Heart right ventricle (tissue), 16 donors: ENCODE results near the gene SMCO1. TPM values are rescaled to one million over a fixed set of nuclear protein-coding genes. Genes with fewer than 3 reads are reported as not detected.

Experiments used
- ATAC-seq, 8 donors: fragments of 200-7000 bp; cut with Tn5 transposase; one replicate each; pipeline ENCODE4 v1.9.1; 2020; ENCODE audit warnings: mild to moderate bottlenecking in 8 of 8, moderate library complexity in 8 of 8, moderate number of reproducible peaks in 1 of 8
- DNase-seq, 2 donors: peaks; one replicate each; pipeline ENCODE4 v3.0.0-alpha.2; 2020
- H3K27ac ChIP-seq, 10 donors: fragments of 200-600 bp; sonication (generic) in 2 of 10; one replicate each; pipeline versions ENCODE4 v1.5.0 to v1.8.0; 2020 to 2022; ENCODE audit warnings: mild to moderate bottlenecking in 3 of 10
- H3K27me3 ChIP-seq, 7 donors: fragments of 200-600 bp; one replicate each; pipeline ENCODE4 v1.8.0; 2021 to 2022; ENCODE audit warnings: mild to moderate bottlenecking in 2 of 7
- H3K36me3 ChIP-seq, 9 donors: fragments of 200-600 bp; sonication (generic) in 1 of 9; one replicate each; pipeline versions ENCODE4 v1.5.0 to v1.8.0; 2020 to 2022; ENCODE audit warnings: mild to moderate bottlenecking in 2 of 9
- H3K4me1 ChIP-seq, 9 donors: fragments of 200-600 bp; sonication (generic) in 1 of 9; one replicate each; pipeline versions ENCODE4 v1.5.0 to v1.8.0; 2020 to 2022; ENCODE audit warnings: mild to moderate bottlenecking in 4 of 9
- H3K4me3 ChIP-seq, 10 donors: fragments of 200-600 bp; sonication (generic) in 2 of 10; one replicate each; pipeline versions ENCODE4 v1.5.0 to v1.8.0; 2020 to 2022; ENCODE audit warnings: mild to moderate bottlenecking in 7 of 10, moderate library complexity in 2 of 10
- H3K9me3 ChIP-seq, 11 donors: fragments of 200-600 bp in 10 of 11; sonication (generic) in 2 of 11; one replicate each; pipeline versions ENCODE4 v1.5.0 to v1.8.0; 2013 to 2022; ENCODE audit warnings: mild to moderate bottlenecking in 2 of 11, control low read depth in 1 of 11, moderate library complexity in 1 of 11
- CTCF ChIP-seq, 9 donors: fragments of 200-600 bp; sonication (generic) in 2 of 9; IDR thresholded peaks; one replicate each; pipeline versions ENCODE4 v1.5.0 to v1.8.0; 2021 to 2022; ENCODE audit warnings: antibody characterized with exemption in 9 of 9, mild to moderate bottlenecking in 5 of 9, moderate library complexity in 1 of 9
- WGBS, 2 donors: extraction: QIAGEN DNeasy Blood & Tissue Kit; methylation state at CpG; one replicate each; pipeline ENCODE4 v1.1.7; 2013; ENCODE audit warnings: inconsistent platforms in 1 of 2; 5-methylcytosine and 5-hydroxymethylcytosine counted together
- intact Hi-C, 10 donors: fragments of 100-400 bp; cut with DNase I; formaldehyde crosslinking; loops; one replicate each; pipeline versions ENCODE4 v1.11.1 to v1.14.2; 2022
- polyA plus RNA-seq, 2 donors: library from polyadenylated mRNA; stranded (reverse); fragments of 200-250 nt; gene quantifications; one replicate each; pipeline ENCODE4 v1.2.3, GENCODE V29; 2013
- total RNA-seq, 10 donors: library from RNA; stranded (reverse); fragmentation: NEBNext Ultra II Directional in 3 of 10; extraction: Animal tissue kit (Norgen Biotek cat#: 25700) in 3 of 10; gene quantifications; one replicate each; pipeline versions ENCODE4 v1.2.1 to v1.2.4, GENCODE V29; 2021 to 2023
- donor health status: Arrhythmogenic right ventricular cardiomyopathy.
- donor health status: ischemic (EF 13 %, LVEDD 7.1; RV severe dilation, severe dysfunction).
- donor health status: healthy with polysubstance abuse.
- donor health status: DM: no; HTN: yes; CAD: no.
- donor health status: DM: no; HTN: no; CAD: no.
- donor health status: ischemic (EF 25% LVEDD 6.9; RV normal size, moderate dysfunction).
- donor health status: ischemic (EF 25% LVEDD 5.7; RV mildly dilated, moderate dysfunction).
- donor health status: healthy.
- donor health status: DM: yes; HTN: yes; CAD: no.
- donor health status: Ischemic cardiomyopathy.
- donor health status: ischemic (EF 35%, LVEDD 5.7; RV mildly dilated, moderate dysfunction).
- donor health status: nonischemic (EF 11% LVEDD 7.7; RV severe dilation, severe dysfunction).
- donor health status: DM: yes; HTN: yes; CAD: no.
- donor health status: PGD.
- donor health status: ischemic (EF 29% LVEDD 5.4; RV normal size, mild dysfunction).
- donor health status: nonischemic (EF 23%, LVEDD 6.1; RV moderate dilation, normal function).

Gene SMCO1
- total and polyA plus RNA-seq, 12 donors, result 3.2 to 143 (median 58.8) TPM

GRCh38 chr3:196502775-196503195 is 12.4 kb downstream of the SMCO1 start:
- intact Hi-C loops, result loop anchor here in 2 of 10 donors (5.0 kb wide), 1 partner anchor 70 kb away; the partner anchor contains the start of gene UBXN7 (in 2 of the 2)
- Histone ChIP-seq H3K27me3 (no peaks in the 10 kb centered on the region), H3K9me3 (peaks cover 0 to 13% (median 8%) of the 10 kb centered on the region in 11 donors), H3K4me3 (peak overlapping the region; percentile 66 to 100 (median 92)), H3K27ac (peak overlapping the region; percentile 72 to 99 (median 97)), H3K4me1 (peaks cover 0 to 46% (median 31%) of the 10 kb centered on the region in 9 donors), H3K36me3 (peaks cover 0 to 20% (median 8%) of the 10 kb centered on the region in 9 donors)
- peak; percentile 45 to 74 (median 58) for ATAC-seq
- DNase-seq, result peak; percentile 39 to 68
- no peak for TF ChIP-seq CTCF (IDR thresholded peaks at IDR 0.05)
- 0% methylated on average over 27 of the region's 27 CpGs for WGBS, 2 donors

GRCh38 chr3:196501316-196502044 is 13.7 kb downstream of the SMCO1 start:
- 8 to 14% methylated on average over 14 of the region's 14 CpGs for WGBS, 2 donors
- intact Hi-C loops, result loop anchor here in 3 of 10 donors (1.0 to 5.0 kb wide), 2 partner anchors 69 to 214 kb away; partner anchors contain the start of genes UBXN7 (in 2 of the 3) and PCYT1A (in 1 of the 3)
- ATAC-seq, result no peak
- H3K27ac ChIP-seq, result peak overlapping the region in 8 of 10 donors; percentile 14 to 99 (median 97)
- peaks cover 0 to 49% (median 33%) of the 10 kb centered on the region in 9 donors for H3K4me1 ChIP-seq
- H3K36me3 ChIP-seq, result peaks cover 0 to 17% (median 0%) of the 10 kb centered on the region in 9 donors
- H3K4me3 ChIP-seq, result peak overlapping the region; percentile 66 to 100 (median 92)
- peaks cover 0 to 5% (median under 1%) of the 10 kb centered on the region in 11 donors for H3K9me3 ChIP-seq
- DNase-seq, result no peak
- TF ChIP-seq CTCF (IDR thresholded peaks at IDR 0.05), result no peak
- H3K27me3 ChIP-seq, result no peaks in the 10 kb centered on the region

- no peak for TF ChIP-seq CTCF (IDR thresholded peaks at IDR 0.05)
- Histone ChIP-seq H3K36me3 (peaks cover 0 to 32% (median 0%) of the 10 kb centered on the region in 9 donors), H3K4me3 (peak overlapping the region; percentile 12 to 100 (median 92)), H3K4me1 (peaks cover 0 to 49% (median 33%) of the 10 kb centered on the region in 9 donors), H3K27me3 (no peaks in the 10 kb centered on the region), H3K27ac (peak overlapping the region in 7 of 10 donors; percentile 33 to 98 (median 97)), H3K9me3 (no peaks in the 10 kb centered on the region)
- ATAC-seq, result no peak
- DNase-seq, result no peak
- 71 to 77% methylated on average over 11 of the region's 11 CpGs for WGBS, 2 donors
- intact Hi-C loops, result loop anchor here in 2 of 10 donors (5.0 kb wide), 2 partner anchors 68 to 933 kb away; partner anchors contain the start of gene UBXN7 (in 2 of the 2)
These were observed 15.2 kb downstream of the SMCO1 start for GRCh38 chr3:196499807-196500524.

- Histone ChIP-seq H3K4me1 (peaks cover 0 to 45% (median 29%) of the 10 kb centered on the region in 9 donors), H3K27me3 (no peaks in the 10 kb centered on the region), H3K4me3 (peak overlapping the region in 1 of 10 donors; percentile 93), H3K27ac (peak overlapping the region in 9 of 10 donors; percentile 28 to 98 (median 55)), H3K36me3 (peaks cover 0 to 37% (median 0%) of the 10 kb centered on the region in 9 donors), H3K9me3 (no peaks in the 10 kb centered on the region)
- intact Hi-C loops, result loop anchor here in 1 of 10 donors (5.0 kb wide), 1 partner anchor 932 kb away; no protein-coding TSS in a partner anchor
- TF ChIP-seq CTCF (IDR thresholded peaks at IDR 0.05), result no peak
- ATAC-seq (no peak), DNase-seq (no peak)
- WGBS, 2 donors, result 69% methylated on average over 5 of the region's 5 CpGs
These were observed 16.1 kb downstream of the SMCO1 start for GRCh38 chr3:196499061-196499460.
